GM12878 (cell line): ENCODE data around the gene MCF2L2. TPM values are rescaled to one million over a fixed set of nuclear protein-coding genes. Genes with fewer than 3 reads are reported as not detected.

Experiments
- ATAC-seq: fragments of 200-7000 bp; cut with Tn5 transposase; 3 replicates; pipeline ENCODE4 v1.9.1; 2020; ENCODE audit warnings: mild to moderate bottlenecking, moderate library complexity
- BruUV-seq: library from RNA; stranded (reverse); fragments of 400-500 nt; replicated peaks from 2 replicates; lab custom pipeline; 2021; lab: Mats Ljungman, UMichigan
- CTCF ChIA-PET: fragments of 300-600 bp; sonication (Branson Sonifier 250); formaldehyde crosslinking; extraction: SDS; loops from one replicate; lab custom pipeline; 2021; ENCODE audit warnings: inconsistent platforms; lab: Yijun Ruan, JAX
- POLR2A ChIA-PET: fragments of 350-600 bp; formaldehyde crosslinking; extraction: SDS; loops from one replicate; lab custom pipeline; 2021; ENCODE audit warnings: inconsistent platforms; lab: Charles Lee
- RAD21 ChIA-PET: fragments of 300-600 bp; sonication (Branson Sonifier 250); formaldehyde crosslinking; loops from one replicate; lab custom pipeline; 2023; ENCODE audit warnings: antibody characterized with exemption; ENCODE audit not compliant: unreplicated experiment; lab: Charles Lee
- SMC1A ChIA-PET: fragments of 300-600 bp; sonication (Branson Sonifier 250); formaldehyde crosslinking; loops from one replicate; lab custom pipeline; 2023; ENCODE audit not compliant: unreplicated experiment, uncharacterized antibody; lab: Charles Lee
- DNase-seq: peaks from one replicate; pipeline ENCODE4 v3.0.0-alpha.2; 2011; ENCODE audit warnings: low read depth, low spot score
- FAIRE-seq: peaks from 3 replicates; lab custom pipeline; 2011; peaks lifted over from hg19 to GRCh38; lab: Jason Lieb, UNC
- H2AFZ ChIP-seq: 2 replicates; pipeline ENCODE4 v1.6.0; 2011; ENCODE audit warnings: low read depth, low read length, control low read depth; ENCODE audit not compliant: control insufficient read depth
- H3K27ac ChIP-seq: 2 replicates; pipeline ENCODE4 v1.5.1; 2011; ENCODE audit warnings: control low read depth; ENCODE audit not compliant: control insufficient read depth, insufficient read depth
- H3K27me3 ChIP-seq, 2 experiments: replicated peaks in 1 of 2; 2 replicates each; pipeline versions ENCODE4 v1.6.0 to v1.6.1; 2011; ENCODE audit warnings: low read length in 1 of 2; ENCODE audit not compliant: control insufficient read depth in 2 of 2, insufficient read depth in 2 of 2
- H3K36me3 ChIP-seq, 2 experiments: 2 replicates each; pipeline ENCODE4 v1.5.1; 2011; ENCODE audit warnings: low read length in 1 of 2; ENCODE audit not compliant: control insufficient read depth in 2 of 2, insufficient read depth in 2 of 2
- H3K4me1 ChIP-seq: 2 replicates; pipeline ENCODE4 v1.6.1; 2011; ENCODE audit warnings: mild to moderate bottlenecking, low read length, moderate library complexity, mixed read lengths; ENCODE audit not compliant: control insufficient read depth, insufficient read depth
- H3K4me2 ChIP-seq: 2 replicates; pipeline ENCODE4 v1.6.0; 2011; ENCODE audit warnings: control low read depth; ENCODE audit not compliant: control insufficient read depth, insufficient read depth
- H3K4me3 ChIP-seq: fragments of 200-600 bp; sonication (generic); 2 replicates; pipeline ENCODE4 v1.5.1; 2016
- H3K79me2 ChIP-seq: 2 replicates; pipeline ENCODE4 v1.6.0; 2011; ENCODE audit warnings: low read length; ENCODE audit not compliant: control insufficient read depth, insufficient read depth
- H3K9ac ChIP-seq: 2 replicates; pipeline ENCODE4 v1.8.0; 2011; ENCODE audit warnings: low read length, control low read depth, mixed read lengths; ENCODE audit not compliant: control insufficient read depth, insufficient read depth
- H3K9me3 ChIP-seq: replicated peaks from 3 replicates; pipeline ENCODE4 v1.5.1; 2011; ENCODE audit warnings: mild to moderate bottlenecking, low read length; ENCODE audit not compliant: control insufficient read depth, insufficient read depth
- H4K20me1 ChIP-seq: 2 replicates; pipeline ENCODE4 v1.6.0; 2011; ENCODE audit not compliant: control insufficient read depth, insufficient read depth
- BHLHE40 ChIP-seq, 2 experiments: fragments of 450-650 bp in 1 of 2; IDR thresholded peaks; 2 replicates each; pipeline ENCODE4 v1.6.1; 2011 to 2017; ENCODE audit warnings: low read depth in 2 of 2, borderline replicate concordance in 1 of 2, improper control_type of control experiment in 1 of 2, low read length in 1 of 2, mild to moderate bottlenecking in 1 of 2
- BRCA1 ChIP-seq: IDR thresholded peaks from 2 replicates; pipeline ENCODE4 v1.6.1; 2011; ENCODE audit warnings: low read depth, low read length, improper control_type of control experiment
- CHD4 ChIP-seq: fragments of 200-600 bp; sonication (generic); IDR thresholded peaks from 2 replicates; pipeline ENCODE4 v1.6.1; 2016; ENCODE audit warnings: mild to moderate bottlenecking
- EED ChIP-seq: sonication (generic); IDR thresholded peaks from 2 replicates; pipeline ENCODE4 v1.6.1; 2016; ENCODE audit warnings: antibody characterized with exemption, low read depth
- HDGF ChIP-seq: fragments of 450-650 bp; IDR thresholded peaks from 2 replicates; pipeline ENCODE4 v1.6.1; 2016; ENCODE audit warnings: antibody characterized with exemption
- JUND ChIP-seq: IDR thresholded peaks from 2 replicates; pipeline ENCODE4 v1.6.1; 2012; ENCODE audit warnings: low read depth, mild to moderate bottlenecking, low read length, improper control_type of control experiment, moderate library complexity
- KAT2A ChIP-seq: conservative IDR thresholded peaks from 2 replicates; pipeline ENCODE4 v1.6.1; 2011; ENCODE audit warnings: low read depth, low read length; ENCODE audit not compliant: control insufficient read depth
- KLF5 ChIP-seq: fragments of 450-650 bp; IDR thresholded peaks from 2 replicates; pipeline ENCODE4 v1.6.1; 2014; ENCODE audit warnings: mild to moderate bottlenecking; ENCODE audit not compliant: partially characterized antibody
- MEF2A ChIP-seq: IDR thresholded peaks from 2 replicates; pipeline ENCODE4 v1.6.1; 2011; ENCODE audit warnings: low read depth, mild to moderate bottlenecking, low read length, moderate library complexity; ENCODE audit not compliant: insufficient read depth
- MEF2B ChIP-seq: fragments of 450-650 bp; IDR thresholded peaks from 2 replicates; pipeline ENCODE4 v1.6.1; 2018; ENCODE audit warnings: mild to moderate bottlenecking, moderate library complexity; ENCODE audit not compliant: partially characterized antibody, poor library complexity, severe bottlenecking
- NBN ChIP-seq: fragments of 450-650 bp; IDR thresholded peaks from 2 replicates; pipeline ENCODE4 v1.6.1; 2016
- RAD51 ChIP-seq: fragments of 450-650 bp; IDR thresholded peaks from 2 replicates; pipeline ENCODE4 v1.6.1; 2016; ENCODE audit warnings: moderate library complexity, mild to moderate bottlenecking, inconsistent platforms
- WGBS: methylation state at CpG from one replicate; pipeline ENCODE4 v1.1.6; 2016; ENCODE audit warnings: low lambda C conversion rate; ENCODE audit not compliant: insufficient replicate concordance, insufficient coverage; ENCODE audit errors: missing lambda C conversion rate; 5-methylcytosine and 5-hydroxymethylcytosine counted together
- in situ Hi-C: fragments of 300-500 bp; cut with MboI; formaldehyde crosslinking; loops from 9 replicates; pipeline ENCODE4 v1.14.3; 2018; ENCODE audit warnings: mixed read lengths
- intact Hi-C: fragments of 100-400 bp; cut with micrococcal nuclease; formaldehyde crosslinking; loops from one replicate; pipeline ENCODE4 v1.14.2; 2022; ENCODE audit not compliant: unreplicated experiment
- polyA plus RNA-seq, 11 experiments: library from polyadenylated mRNA; depleted of rRNA in 4 of 11; unstranded in 6 of 11; stranded (reverse) in 5 of 11; fragments of >200 nt; fragmentation: Nextera tagmentation in 4 of 11; fragmentation: Illumina TruSeq in 1 of 11; extraction: Ambion mirVana in 4 of 11; extraction: Trizol in 1 of 11; gene quantifications; 1 replicate in 1 of 11; 2 replicates in 10 of 11; pipeline versions ENCODE4 v1.2.1 to v1.2.3, GENCODE V29; 2011 to 2016; ENCODE audit warnings: inconsistent platforms in 2 of 11, missing spikeins in 2 of 11, low read depth in 1 of 11
- total RNA-seq, 4 experiments: library from RNA; depleted of rRNA in 3 of 4; stranded (reverse); fragments of >200 nt in 3 of 4; fragmentation: Illumina TruSeq in 1 of 4; extraction: Trizol in 1 of 4; gene quantifications; 2 replicates each; pipeline versions ENCODE4 v1.2.1 to v1.2.3, GENCODE V29; 2013 to 2021
- TF ChIP-seq, protein P1 (sequence below): fragments of 450-650 bp; IDR thresholded peaks from 2 replicates; pipeline ENCODE4 v1.6.1; 2016; ENCODE audit warnings: mild to moderate bottlenecking
- TF ChIP-seq, protein P2 (sequence below): IDR thresholded peaks from 2 replicates; pipeline ENCODE4 v1.6.1; 2012; ENCODE audit warnings: low read depth, low read length, improper control_type of control experiment

Gene MCF2L2
- total and polyA plus RNA-seq, 10 of the 15 experiments (the other 5 are each of a cell fraction or from before 2014, with no cell fraction given), result 0.37 to 2.8 (median 1.4) TPM

DNA sequence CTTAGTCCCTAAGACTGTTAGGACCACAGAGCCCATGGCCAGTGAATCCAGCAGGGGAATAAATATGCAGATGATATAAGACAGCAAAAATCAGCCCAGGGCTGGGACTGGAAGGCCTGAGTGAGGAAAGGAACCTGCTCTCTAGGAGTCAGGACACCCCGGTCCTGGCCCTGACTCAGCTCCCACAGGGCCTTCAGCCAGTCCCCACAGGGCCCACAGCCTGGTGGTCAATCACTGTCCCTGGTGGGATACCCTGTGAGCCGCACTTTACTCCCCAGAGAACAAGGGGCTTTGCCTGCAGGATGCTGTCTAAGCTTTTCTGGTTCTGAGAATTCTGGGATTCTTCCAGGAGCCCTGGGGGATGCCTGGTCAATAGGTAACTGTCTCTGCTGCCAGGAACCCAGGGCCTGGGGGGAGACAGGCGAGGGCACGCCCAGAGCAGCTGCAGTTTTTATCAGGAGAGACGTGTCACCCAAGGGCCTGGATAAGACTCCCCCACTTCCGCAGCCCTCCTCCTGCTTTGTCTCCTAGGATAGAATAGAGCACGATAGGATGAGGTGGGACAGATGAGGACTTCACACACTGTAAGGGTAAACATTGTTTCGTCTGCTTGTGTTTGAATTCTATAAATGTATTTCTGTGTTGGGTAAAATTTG, 49.5 kb upstream of the MCF2L2 start:
- Histone ChIP-seq H3K4me1 (no peaks in the 10 kb centered on the region), H3K79me2 (no peaks in the 10 kb centered on the region), H3K4me2 (no peak overlapping the region), H3K9me3 (no peaks in the 10 kb centered on the region), H2AFZ (no peak overlapping the region), H4K20me1 (no peaks in the 10 kb centered on the region), H3K27me3 (no peaks in the 10 kb centered on the region; a peak in 1 of 4 replicates), H3K4me3 (no peak overlapping the region), H3K9ac (no peak overlapping the region), H3K27ac (no peak overlapping the region), H3K36me3 (no peaks in the 10 kb centered on the region)
- FAIRE-seq (no peak), DNase-seq (no peak), ATAC-seq (no peak)
- in situ Hi-C loops (no loop called here), intact Hi-C loops (no loop called here)
- ChIA-PET CTCF (interaction anchor here (0.6 to 2.9 kb wide), 4 partner anchors 10 to 289 kb away, joined by 3 to 11 read pairs (median 4); no protein-coding TSS in a partner anchor), SMC1A (interaction anchor here (1.7 to 3.1 kb wide), 3 partner anchors 8 to 82 kb away, joined by 6 to 25 read pairs (median 11); no protein-coding TSS in a partner anchor), RAD21 (interaction anchor here (1.2 kb wide), 1 partner anchor 64 kb away, joined by 3 read pairs; no protein-coding TSS in a partner anchor), POLR2A (interaction anchor here (2.3 kb wide), 1 partner anchor 10 kb away, joined by 7 read pairs; no protein-coding TSS in a partner anchor)
- WGBS, result 29% methylated on average over 8 of the region's 8 CpGs
- TF ChIP-seq CHD4 (no peak), KAT2A (no peak), HDGF (no peak), RAD51 (no peak), KLF5 (no peak), MEF2A (no peak), EED (no peak), JUND (no peak), MEF2B (no peak), BHLHE40 (IDR thresholded peaks at IDR 0.05; ENCODE audit: borderline replicate concordance in 1 of 2, low read depth in 2 of 2, low read length in 1 of 2) (no peak), NBN (no peak), BRCA1 (no peak)
- TF ChIP-seq, protein P1, sequence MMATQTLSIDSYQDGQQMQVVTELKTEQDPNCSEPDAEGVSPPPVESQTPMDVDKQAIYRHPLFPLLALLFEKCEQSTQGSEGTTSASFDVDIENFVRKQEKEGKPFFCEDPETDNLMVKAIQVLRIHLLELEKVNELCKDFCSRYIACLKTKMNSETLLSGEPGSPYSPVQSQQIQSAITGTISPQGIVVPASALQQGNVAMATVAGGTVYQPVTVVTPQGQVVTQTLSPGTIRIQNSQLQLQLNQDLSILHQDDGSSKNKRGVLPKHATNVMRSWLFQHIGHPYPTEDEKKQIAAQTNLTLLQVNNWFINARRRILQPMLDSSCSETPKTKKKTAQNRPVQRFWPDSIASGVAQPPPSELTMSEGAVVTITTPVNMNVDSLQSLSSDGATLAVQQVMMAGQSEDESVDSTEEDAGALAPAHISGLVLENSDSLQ, result no peak
- TF ChIP-seq, protein P2, sequence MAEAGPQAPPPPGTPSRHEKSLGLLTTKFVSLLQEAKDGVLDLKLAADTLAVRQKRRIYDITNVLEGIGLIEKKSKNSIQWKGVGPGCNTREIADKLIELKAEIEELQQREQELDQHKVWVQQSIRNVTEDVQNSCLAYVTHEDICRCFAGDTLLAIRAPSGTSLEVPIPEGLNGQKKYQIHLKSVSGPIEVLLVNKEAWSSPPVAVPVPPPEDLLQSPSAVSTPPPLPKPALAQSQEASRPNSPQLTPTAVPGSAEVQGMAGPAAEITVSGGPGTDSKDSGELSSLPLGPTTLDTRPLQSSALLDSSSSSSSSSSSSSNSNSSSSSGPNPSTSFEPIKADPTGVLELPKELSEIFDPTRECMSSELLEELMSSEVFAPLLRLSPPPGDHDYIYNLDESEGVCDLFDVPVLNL, result no peak
- no TSS peak for BruUV-seq
